ENCODE measurements around the gene ORM1.

Gene ORM1

DNA sequence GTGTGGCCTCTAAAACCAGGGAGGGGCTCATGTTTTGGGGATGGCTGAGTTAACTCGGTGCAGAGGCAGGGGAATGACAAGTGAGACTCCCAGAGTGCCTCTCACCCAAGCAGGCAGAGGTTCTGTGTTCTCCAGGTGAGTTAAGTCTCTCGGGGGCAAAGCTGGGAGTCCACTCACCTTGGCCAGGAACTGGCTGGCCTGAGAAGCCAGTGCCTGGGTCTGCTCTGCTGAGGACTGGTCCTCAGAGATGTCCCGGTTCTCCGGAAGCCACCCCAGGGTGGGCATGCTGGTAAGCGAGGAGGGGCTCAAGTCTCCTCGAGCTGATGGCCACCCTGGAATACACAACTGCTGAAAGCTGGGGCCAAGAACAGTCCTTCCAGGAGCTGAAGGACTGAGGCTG is 44.5 kb downstream of the ORM1 start:
- H3K4me3 ChIP-seq (ENCODE audit: control insufficient read depth, low read depth, low read length): no peak overlapping the region
- TF ChIP-seq, protein P1, sequence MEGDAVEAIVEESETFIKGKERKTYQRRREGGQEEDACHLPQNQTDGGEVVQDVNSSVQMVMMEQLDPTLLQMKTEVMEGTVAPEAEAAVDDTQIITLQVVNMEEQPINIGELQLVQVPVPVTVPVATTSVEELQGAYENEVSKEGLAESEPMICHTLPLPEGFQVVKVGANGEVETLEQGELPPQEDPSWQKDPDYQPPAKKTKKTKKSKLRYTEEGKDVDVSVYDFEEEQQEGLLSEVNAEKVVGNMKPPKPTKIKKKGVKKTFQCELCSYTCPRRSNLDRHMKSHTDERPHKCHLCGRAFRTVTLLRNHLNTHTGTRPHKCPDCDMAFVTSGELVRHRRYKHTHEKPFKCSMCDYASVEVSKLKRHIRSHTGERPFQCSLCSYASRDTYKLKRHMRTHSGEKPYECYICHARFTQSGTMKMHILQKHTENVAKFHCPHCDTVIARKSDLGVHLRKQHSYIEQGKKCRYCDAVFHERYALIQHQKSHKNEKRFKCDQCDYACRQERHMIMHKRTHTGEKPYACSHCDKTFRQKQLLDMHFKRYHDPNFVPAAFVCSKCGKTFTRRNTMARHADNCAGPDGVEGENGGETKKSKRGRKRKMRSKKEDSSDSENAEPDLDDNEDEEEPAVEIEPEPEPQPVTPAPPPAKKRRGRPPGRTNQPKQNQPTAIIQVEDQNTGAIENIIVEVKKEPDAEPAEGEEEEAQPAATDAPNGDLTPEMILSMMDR (IDR thresholded peaks at IDR 0.05; ENCODE audit: control insufficient read depth, insufficient read depth, low read depth, low read length, missing control alignments): no peak
- DNase-seq (ENCODE audit: low read depth): no peak

GRCh38 chr9:114367772-114368569 is 45.1 kb downstream of the ORM1 start:
- TF ChIP-seq, protein P1 (IDR thresholded peaks at IDR 0.05; ENCODE audit: control insufficient read depth, insufficient read depth, low read depth, low read length, missing control alignments): no peak

DNA sequence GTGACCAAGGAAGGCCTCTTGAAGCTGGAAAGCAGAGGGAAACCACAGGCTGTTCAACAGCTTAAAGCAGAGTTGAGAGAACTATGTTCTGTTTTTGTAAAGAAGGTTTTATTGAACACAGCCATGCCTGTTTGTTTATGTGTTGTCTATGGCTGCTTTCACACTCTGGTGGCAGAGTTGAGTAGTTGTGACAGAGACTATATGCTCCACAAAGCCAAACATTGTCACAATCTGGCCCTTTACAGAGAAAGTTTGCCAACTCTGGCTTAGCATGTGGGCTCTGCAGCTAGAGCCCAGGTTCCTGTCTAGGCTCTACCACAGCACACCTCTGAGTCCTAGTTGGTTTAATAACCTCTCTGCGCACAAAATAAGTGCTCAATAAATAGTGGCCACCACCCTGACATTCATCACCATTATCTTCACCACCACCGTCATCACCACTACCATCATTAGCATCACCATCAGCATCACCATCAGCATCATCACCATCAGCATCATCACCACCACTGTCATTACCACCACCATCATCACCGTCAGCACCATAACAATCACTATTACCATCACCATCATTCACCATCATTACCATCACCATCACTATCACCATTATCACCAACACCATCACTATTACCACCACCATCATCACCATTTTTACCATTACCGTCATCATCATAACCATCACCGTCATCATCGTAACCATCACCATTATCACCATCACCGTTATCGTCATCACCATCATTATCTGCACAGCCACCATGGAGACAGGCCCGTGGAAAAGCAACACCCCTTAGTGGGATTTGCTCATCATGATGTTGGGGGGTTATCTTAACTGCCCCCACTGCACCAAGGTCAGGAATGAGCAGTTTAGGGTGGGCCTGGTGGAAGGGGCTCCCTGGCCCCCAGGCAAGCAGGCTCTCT is 46.6 kb downstream of the ORM1 start:
- TF ChIP-seq, protein P1 (IDR thresholded peaks at IDR 0.05; ENCODE audit: control insufficient read depth, insufficient read depth, low read depth, low read length, missing control alignments): no peak
- no peak for DNase-seq (ENCODE audit: low read depth)
- no peak overlapping the region for H3K4me3 ChIP-seq (ENCODE audit: control insufficient read depth, low read depth, low read length)

More at GRCh38 chr9:114367772-114368569, 45.1 kb downstream of the ORM1 start:
- no peak overlapping the region for H3K4me3 ChIP-seq (ENCODE audit: control insufficient read depth, low read depth, low read length)
- DNase-seq (ENCODE audit: low read depth): no peak

- DNase-seq (ENCODE audit: low read depth): no peak
- H3K4me3 ChIP-seq (ENCODE audit: control insufficient read depth, low read depth, low read length): no peak overlapping the region
- TF ChIP-seq, protein P1 (IDR thresholded peaks at IDR 0.05; ENCODE audit: control insufficient read depth, insufficient read depth, low read depth, low read length, missing control alignments): no peak
Measured at GRCh38 chr9:114370251-114370967, 47.5 kb downstream of the ORM1 start.

GRCh38 chr9:114370968-114371320 is 48.0 kb downstream of the ORM1 start:
- no peak for DNase-seq (ENCODE audit: low read depth)
- H3K4me3 ChIP-seq (ENCODE audit: control insufficient read depth, low read depth, low read length): no peak overlapping the region
- TF ChIP-seq, protein P1 (IDR thresholded peaks at IDR 0.05; ENCODE audit: control insufficient read depth, insufficient read depth, low read depth, low read length, missing control alignments): no peak

DNA sequence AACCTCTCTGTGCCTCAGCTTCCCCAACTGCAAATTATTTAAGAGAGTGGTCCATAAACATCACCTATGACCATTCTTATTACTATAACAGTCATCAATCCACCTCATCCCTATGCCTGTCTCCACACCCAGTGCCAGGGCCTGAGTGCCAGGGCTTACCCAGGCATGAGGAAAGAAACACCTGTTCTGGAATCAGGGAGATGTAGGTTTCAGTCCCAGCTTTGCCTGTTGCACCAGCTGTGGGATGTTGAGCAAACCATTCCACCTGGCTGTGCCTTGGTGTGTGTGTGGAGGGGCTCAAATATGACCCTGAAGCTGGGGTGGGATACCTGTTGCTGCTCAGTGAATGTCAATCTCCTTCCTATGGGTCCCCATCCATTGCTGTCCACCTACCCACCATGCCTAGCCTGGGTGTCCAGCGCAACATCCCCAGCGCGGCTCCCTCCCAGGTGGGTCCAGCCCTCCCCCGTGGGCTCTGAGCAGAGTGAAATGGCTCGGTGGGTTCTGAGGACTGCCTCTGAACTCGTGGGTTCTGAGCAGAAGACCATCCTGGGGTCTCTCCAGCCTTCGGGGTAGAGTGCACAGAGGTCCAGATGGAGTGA is 48.5 kb downstream of the ORM1 start:
- no peak for DNase-seq (ENCODE audit: low read depth)
- TF ChIP-seq, protein P1 (IDR thresholded peaks at IDR 0.05; ENCODE audit: control insufficient read depth, insufficient read depth, low read depth, low read length, missing control alignments): no peak
- H3K4me3 ChIP-seq (ENCODE audit: control insufficient read depth, low read depth, low read length): no peak overlapping the region
